HL-60 (cell line): ENCODE measurements around the gene SLC25A21.
"Not testable (repeated sequence)": the region's sequence is repeated elsewhere in the genome, so short reads cannot be mapped to it uniquely, and the experiment has no call there.

ENCODE experiments used
- DNase-seq, 2 experiments: peaks; one replicate each; pipeline ENCODE4 v3.0.0-alpha.2; 2010 to 2020; ENCODE audit warnings: low read depth in 1 of 2, low spot score in 1 of 2
- H3K27ac ChIP-seq: fragments of 250-450 bp; sonication (Bioruptor Pico); replicated peaks from 2 replicates; pipeline ENCODE4 v1.5.1; 2020; ENCODE audit warnings: mild to moderate bottlenecking, moderate library complexity
- H3K27me3 ChIP-seq: fragments of 250-450 bp; sonication (Bioruptor Pico); 2 replicates; pipeline ENCODE4 v1.5.1; 2021; ENCODE audit warnings: mild to moderate bottlenecking, moderate library complexity; ENCODE audit not compliant: insufficient read depth, poor library complexity, severe bottlenecking
- H3K4me3 ChIP-seq: replicated peaks from 2 replicates; pipeline ENCODE4 v1.5.1; 2011; ENCODE audit warnings: mild to moderate bottlenecking, control low read depth, low read length; ENCODE audit not compliant: insufficient read depth
- CTCF ChIP-seq: IDR thresholded peaks from one replicate; pipeline ENCODE4 v1.5.1; 2011; ENCODE audit warnings: low read length, control low read depth, inconsistent platforms; ENCODE audit not compliant: insufficient read depth
- GABPA ChIP-seq: IDR thresholded peaks from 2 replicates; pipeline ENCODE4 v1.6.1; 2012; ENCODE audit warnings: low read depth
- POLR2AphosphoS5 ChIP-seq: IDR thresholded peaks from 2 replicates; pipeline ENCODE4 v1.6.1; 2012; ENCODE audit warnings: low read depth
- REST ChIP-seq: IDR thresholded peaks from 2 replicates; pipeline ENCODE4 v1.6.1; 2012; ENCODE audit warnings: low read depth; ENCODE audit not compliant: insufficient replicate concordance
- SPI1 ChIP-seq: IDR thresholded peaks from 2 replicates; pipeline ENCODE4 v1.6.1; 2012; ENCODE audit warnings: low read depth, mild to moderate bottlenecking, borderline replicate concordance

The SLC25A21 gene

DNA sequence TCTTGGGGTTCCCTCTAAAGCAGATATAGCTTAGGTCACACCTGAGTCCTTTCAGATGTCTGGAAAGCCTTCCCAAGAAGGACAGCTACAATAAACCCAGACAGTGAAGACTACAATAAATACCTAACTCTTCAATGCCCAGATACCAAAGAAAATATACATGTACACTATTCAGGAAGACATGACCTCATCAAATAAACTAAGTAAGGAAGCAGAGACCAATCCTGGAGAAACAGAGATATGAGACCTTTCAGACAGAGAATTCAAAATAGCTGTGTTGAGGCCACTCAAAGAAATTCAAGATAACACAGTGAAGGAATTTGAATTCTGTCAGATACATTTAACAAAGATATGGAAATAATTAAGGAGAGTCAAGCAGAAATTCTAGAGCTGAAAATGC, 40.6 kb upstream of the SLC25A21 start:
- Histone ChIP-seq H3K27ac (no peak overlapping the region), H3K27me3 (no peaks in the 10 kb centered on the region), H3K4me3 (no peak overlapping the region)
- no peak for DNase-seq
- TF ChIP-seq POLR2AphosphoS5 (no peak), CTCF (no peak), SPI1 (no peak), GABPA (no peak), REST (no peak)

DNA sequence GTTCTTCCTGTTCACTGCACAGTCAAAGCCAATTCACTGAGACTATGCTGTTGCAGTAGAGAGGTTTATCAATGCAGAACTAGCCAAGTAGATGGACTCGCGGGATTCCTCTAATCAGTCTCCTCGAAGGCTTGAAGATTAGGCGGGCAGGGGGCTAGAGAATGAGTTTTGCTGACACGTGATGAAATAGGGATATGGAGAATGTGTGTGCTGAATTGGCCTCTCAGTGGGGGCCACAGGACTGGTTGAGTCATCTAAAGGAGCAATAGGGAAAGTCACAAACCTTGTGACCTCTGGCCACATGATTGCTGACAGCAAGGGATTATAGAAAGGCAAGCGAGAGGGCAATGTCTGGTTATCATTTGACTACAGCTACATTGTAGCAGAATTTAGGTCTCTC, 38.0 kb upstream of the SLC25A21 start:
- H3K27me3 ChIP-seq: no peaks in the 10 kb centered on the region
- TF ChIP-seq REST (no peak), CTCF (no peak)
- no peak for DNase-seq
- H3K4me3 ChIP-seq: no peak overlapping the region
- H3K27ac ChIP-seq: no peak overlapping the region

DNA sequence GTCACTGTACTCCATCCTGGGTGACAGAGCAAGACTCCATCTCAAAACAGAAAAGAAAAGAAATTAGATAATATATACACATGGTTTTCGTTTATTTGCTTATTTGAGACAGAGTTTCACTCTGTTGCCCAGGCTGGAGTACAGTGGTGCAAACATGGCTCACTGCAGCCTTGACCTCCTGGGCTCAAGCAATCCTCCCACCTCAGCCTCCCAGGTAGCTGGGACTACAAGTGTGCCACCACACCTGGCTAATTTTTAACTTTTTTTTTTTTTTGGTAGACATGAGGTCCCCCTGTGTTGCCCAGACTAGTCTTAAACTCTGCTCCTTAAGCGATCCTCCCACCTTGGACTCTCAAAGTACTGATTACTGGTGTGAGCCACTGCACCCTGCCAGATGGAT, 37.2 kb upstream of the SLC25A21 start:
- DNase-seq, H3K27ac ChIP-seq, H3K27me3 ChIP-seq, H3K4me3 ChIP-seq: not testable (repeated sequence)

DNA sequence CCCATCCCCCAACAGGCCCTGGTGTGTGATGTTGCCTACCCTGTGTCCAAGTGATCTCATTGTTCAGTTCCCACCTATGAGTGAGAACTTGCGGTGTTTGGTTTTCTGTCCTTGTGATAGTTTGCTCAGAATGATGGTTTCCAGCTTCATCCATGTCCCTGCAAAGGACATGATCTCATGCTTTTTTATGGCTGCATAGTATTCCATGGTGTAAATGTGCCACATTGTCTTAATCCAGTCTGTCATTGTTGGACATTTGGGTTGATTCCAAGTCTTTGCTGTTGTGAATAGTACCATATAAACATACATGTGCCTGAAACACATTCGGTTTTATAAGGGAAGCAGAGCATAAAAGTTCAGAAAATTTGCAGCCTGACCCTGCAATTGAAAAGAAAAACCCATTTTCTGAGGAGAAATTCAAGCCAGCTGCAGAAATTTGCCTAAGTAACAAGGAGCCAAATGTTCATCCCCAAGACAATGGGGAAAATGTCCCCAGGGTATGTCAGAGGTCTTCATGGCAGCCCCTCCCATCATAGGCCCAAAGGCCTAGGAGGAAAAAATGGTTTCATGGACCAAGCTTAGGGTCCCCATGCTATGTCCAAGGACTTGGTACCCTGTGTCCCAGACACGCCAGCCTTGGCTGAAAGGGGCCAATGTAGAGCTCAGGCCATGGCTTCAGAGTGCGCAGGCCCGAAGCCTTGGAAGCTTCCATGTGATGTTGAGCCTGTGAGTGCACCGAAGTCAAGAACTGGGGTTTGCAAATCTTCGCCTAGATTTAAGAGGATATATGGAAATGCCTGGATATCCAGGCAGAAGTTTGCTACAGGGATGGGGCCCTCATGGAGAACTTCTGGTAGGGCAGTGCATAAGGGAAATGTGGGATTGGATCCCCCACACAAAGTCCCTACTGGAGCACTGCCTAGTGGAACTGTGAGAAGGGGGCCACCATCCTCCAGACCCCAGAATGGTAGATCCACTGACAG, 33.5 kb upstream of the SLC25A21 start:
- not testable (repeated sequence) for H3K27ac ChIP-seq, DNase-seq, H3K4me3 ChIP-seq

GRCh38 chr14:37203423-37203822, 31.0 kb upstream of the SLC25A21 start:
- DNase-seq: peak; percentile 0 to 12
- TF ChIP-seq SPI1: peak; percentile 79
- TF ChIP-seq CTCF: no peak
- Histone ChIP-seq H3K4me3 (no peak overlapping the region), H3K27me3 (peaks cover under 1% of the 10 kb centered on the region), H3K27ac (no peak overlapping the region)

More for the DNA sequence above, 33.5 kb upstream of the SLC25A21 start:
- H3K27me3 ChIP-seq: not testable (repeated sequence)
